GM19468 (cell line): ENCODE measurements around the gene SMG6.

Experiments
- ATAC-seq: cut with Tn5 transposase; IDR thresholded peaks from one replicate; pipeline ENCODE4 v1.9.1; 2021; ENCODE audit warnings: mild to moderate bottlenecking, moderate library complexity, moderate number of reproducible peaks; ENCODE audit not compliant: unreplicated experiment; ENCODE audit errors: extremely low read depth

SMG6 gene

GRCh38 chr17:2040942-2041560 is 262.5 kb downstream of the SMG6 start:
- ATAC-seq: no peak

GRCh38 chr17:2040219-2040827 is 263.3 kb downstream of the SMG6 start:
- no peak for ATAC-seq

- no peak for ATAC-seq
Observed at GRCh38 chr17:2037155-2037554, 266.4 kb downstream of the SMG6 start.

GRCh38 chr17:2035541-2036488 is 267.8 kb downstream of the SMG6 start:
- no peak for ATAC-seq

- no peak for ATAC-seq
Observed at GRCh38 chr17:2034806-2035540, 268.6 kb downstream of the SMG6 start.

- ATAC-seq: no peak
Observed at GRCh38 chr17:2034157-2034556, 269.4 kb downstream of the SMG6 start.

GRCh38 chr17:2033153-2033552 is 270.4 kb downstream of the SMG6 start:
- ATAC-seq: no peak

- ATAC-seq: peak; percentile 57
Observed at GRCh38 chr17:2030779-2031163, 272.8 kb downstream of the SMG6 start.

- ATAC-seq: no peak
Observed at GRCh38 chr17:2029911-2030778, 273.4 kb downstream of the SMG6 start, which contains the start of gene DPH1. TSS of gene DPH1 (plus strand) at chr17:2030153. CDS start at chr17:2030170, 17 bp downstream.

GRCh38 chr17:2028737-2029136 is 274.8 kb downstream of the SMG6 start:
- no peak for ATAC-seq

GRCh38 chr17:2028234-2028614 is 275.4 kb downstream of the SMG6 start:
- ATAC-seq: no peak

GRCh38 chr17:2027528-2028233 is 275.9 kb downstream of the SMG6 start:
- ATAC-seq: no peak

- ATAC-seq: no peak
Observed at GRCh38 chr17:2025622-2026309, 277.8 kb downstream of the SMG6 start.

- no peak for ATAC-seq
Observed at GRCh38 chr17:2025220-2025621, 278.4 kb downstream of the SMG6 start, which contains the start of gene RTN4RL1. TSS of gene RTN4RL1 (minus strand) at chr17:2025334. CDS start at chr17:2024865, 469 bp downstream.

GRCh38 chr17:2024572-2025219 is 278.9 kb downstream of the SMG6 start:
- ATAC-seq: no peak

- no peak for ATAC-seq
Observed at GRCh38 chr17:2023692-2024571, 279.7 kb downstream of the SMG6 start.

- no peak for ATAC-seq
Observed at GRCh38 chr17:2023256-2023655, 280.3 kb downstream of the SMG6 start.
